Loucy (cell line): ENCODE results near the gene TTF2.

Experiments used
- H2AFZ ChIP-seq: fragments of 200-600 bp; sonication (generic); 2 replicates; pipeline ENCODE4 v1.6.0; 2016; ENCODE audit warnings: antibody characterized with exemption, mild to moderate bottlenecking, low read length, moderate library complexity
- H3F3A ChIP-seq: fragments of 200-600 bp; 2 replicates; pipeline ENCODE4 v1.6.0; 2016; ENCODE audit warnings: antibody characterized with exemption, low read depth, mild to moderate bottlenecking
- H3K27me3 ChIP-seq: fragments of 200-600 bp; sonication (generic); 2 replicates; pipeline ENCODE4 v1.6.1; 2014; ENCODE audit warnings: low read length, mild to moderate bottlenecking; ENCODE audit not compliant: insufficient read depth, poor library complexity, severe bottlenecking
- H3K36me3 ChIP-seq: fragments of 200-600 bp; sonication (generic); 2 replicates; pipeline ENCODE4 v1.6.1; 2016; ENCODE audit warnings: low read length; ENCODE audit not compliant: insufficient read depth
- H3K4me1 ChIP-seq: fragments of 200-600 bp; sonication (generic); 2 replicates; pipeline ENCODE4 v1.5.1; 2014; ENCODE audit warnings: low read length, mild to moderate bottlenecking; ENCODE audit not compliant: insufficient read depth, poor library complexity, severe bottlenecking
- H3K4me2 ChIP-seq: fragments of 200-600 bp; sonication (generic); 2 replicates; pipeline ENCODE4 v1.6.0; 2014; ENCODE audit warnings: antibody characterized with exemption, low read length, low read depth, mild to moderate bottlenecking; ENCODE audit not compliant: poor library complexity, severe bottlenecking
- H3K4me3 ChIP-seq: fragments of 200-600 bp; sonication (generic); 2 replicates; pipeline ENCODE4 v1.5.1; 2014; ENCODE audit warnings: low read length, mild to moderate bottlenecking, mixed read lengths; ENCODE audit not compliant: poor library complexity, severe bottlenecking
- H3K79me2 ChIP-seq: fragments of 200-600 bp; sonication (generic); 2 replicates; pipeline ENCODE4 v1.6.1; 2014; ENCODE audit warnings: low read length; ENCODE audit not compliant: insufficient read depth
- H3K9ac ChIP-seq: fragments of 200-600 bp; sonication (generic); 2 replicates; pipeline ENCODE4 v1.6.0; 2014; ENCODE audit warnings: mild to moderate bottlenecking, low read depth, low read length, moderate library complexity; ENCODE audit not compliant: poor library complexity, severe bottlenecking
- H3K9me2 ChIP-seq: fragments of 200-600 bp; sonication (generic); replicated peaks from 2 replicates; pipeline ENCODE4 v1.6.1; 2016; ENCODE audit warnings: low read depth, low read length, mixed read lengths
- H3K9me3 ChIP-seq: fragments of 200-600 bp; sonication (generic); 2 replicates; pipeline ENCODE4 v1.6.1; 2014; ENCODE audit warnings: mild to moderate bottlenecking, antibody characterized with exemption, low read length, low read depth; ENCODE audit not compliant: insufficient read depth
- H4K20me1 ChIP-seq: fragments of 200-600 bp; sonication (generic); 2 replicates; pipeline ENCODE4 v1.6.0; 2014; ENCODE audit warnings: antibody characterized with exemption, low read length, mild to moderate bottlenecking; ENCODE audit not compliant: insufficient read depth, poor library complexity, severe bottlenecking
- CTCF ChIP-seq: fragments of 200-600 bp; sonication (generic); conservative IDR thresholded peaks from 2 replicates; pipeline ENCODE4 v1.5.1; 2014; ENCODE audit warnings: mild to moderate bottlenecking, antibody characterized with exemption, low read length
- EZH2phosphoT487 ChIP-seq: fragments of 200-600 bp; IDR thresholded peaks from 2 replicates; pipeline ENCODE4 v1.6.1; 2018; ENCODE audit warnings: antibody characterized with exemption, mild to moderate bottlenecking, moderate library complexity, borderline replicate concordance

Gene TTF2

GRCh38 chr1:117017648-117018047 is 42.5 kb upstream of the TTF2 start:
- no peaks in the 10 kb centered on the region for H4K20me1 ChIP-seq
- no peak overlapping the region for H3K4me3 ChIP-seq
- H3K9ac ChIP-seq = no peak overlapping the region
- no peaks in the 10 kb centered on the region for H3K36me3 ChIP-seq
- no peaks in the 10 kb centered on the region for H3F3A ChIP-seq
- H3K9me2 ChIP-seq = no peaks in the 10 kb centered on the region
- no peak overlapping the region for H3K4me2 ChIP-seq
- H3K79me2 ChIP-seq = no peaks in the 10 kb centered on the region
- H3K27me3 ChIP-seq = peaks cover 3% of the 10 kb centered on the region
- H2AFZ ChIP-seq = no peak overlapping the region
- no peaks in the 10 kb centered on the region for H3K4me1 ChIP-seq
- no peaks in the 10 kb centered on the region for H3K9me3 ChIP-seq
- TF ChIP-seq CTCF = no peak
- TF ChIP-seq EZH2phosphoT487 = no peak

DNA sequence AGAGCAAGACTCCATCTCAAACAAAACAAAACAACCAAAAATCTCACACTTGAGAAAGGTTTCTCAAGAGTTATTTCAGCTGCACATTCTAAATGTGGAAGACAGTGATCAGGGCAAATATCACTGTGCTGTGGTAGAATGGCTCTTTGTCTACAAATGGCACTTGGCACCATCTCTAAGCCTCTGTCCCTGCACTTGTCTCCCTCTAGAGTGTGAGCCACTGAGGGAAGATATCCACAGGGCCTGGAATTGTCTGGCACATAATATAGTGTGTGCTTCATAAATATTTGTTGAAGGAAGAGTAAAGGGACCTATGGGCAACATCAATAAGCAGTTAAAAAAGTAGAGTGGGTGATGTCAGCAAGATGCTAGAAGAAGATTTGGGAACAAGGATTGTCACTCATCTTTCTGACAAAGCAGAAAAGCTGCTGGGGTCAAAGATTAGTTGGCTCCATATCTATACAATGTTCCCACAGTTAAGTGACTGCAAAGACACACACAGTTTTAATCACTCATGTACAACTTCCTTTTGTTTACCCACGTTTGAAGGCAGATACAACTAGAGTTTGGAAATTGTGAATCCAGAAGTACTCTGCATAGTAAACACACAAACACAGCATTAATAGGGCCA is 39.5 kb upstream of the TTF2 start:
- Histone ChIP-seq H3K9ac (no peak overlapping the region), H3K4me3 (no peak overlapping the region), H3K4me1 (no peaks in the 10 kb centered on the region), H3K9me2 (no peaks in the 10 kb centered on the region), H3K79me2 (no peaks in the 10 kb centered on the region), H4K20me1 (no peaks in the 10 kb centered on the region), H3K27me3 (peaks cover 3% of the 10 kb centered on the region), H2AFZ (no peak overlapping the region), H3K36me3 (no peaks in the 10 kb centered on the region), H3K4me2 (no peak overlapping the region), H3F3A (no peaks in the 10 kb centered on the region), H3K9me3 (no peaks in the 10 kb centered on the region)
- TF ChIP-seq CTCF (no peak), EZH2phosphoT487 (no peak)

GRCh38 chr1:117022114-117022513 is 38.0 kb upstream of the TTF2 start:
- H3K36me3 ChIP-seq = no peaks in the 10 kb centered on the region
- H4K20me1 ChIP-seq = no peaks in the 10 kb centered on the region
- no peaks in the 10 kb centered on the region for H3F3A ChIP-seq
- TF ChIP-seq EZH2phosphoT487 = no peak
- TF ChIP-seq CTCF = no peak
- H3K9ac ChIP-seq = no peak overlapping the region
- no peaks in the 10 kb centered on the region for H3K4me1 ChIP-seq
- H3K9me2 ChIP-seq = no peaks in the 10 kb centered on the region
- H2AFZ ChIP-seq = no peak overlapping the region
- no peaks in the 10 kb centered on the region for H3K9me3 ChIP-seq
- H3K79me2 ChIP-seq = no peaks in the 10 kb centered on the region
- no peak overlapping the region for H3K4me2 ChIP-seq
- H3K4me3 ChIP-seq = no peak overlapping the region
- peaks cover 3% of the 10 kb centered on the region for H3K27me3 ChIP-seq
